Parathyroid adenoma (tissue), 2 donors: Measurements from ENCODE around the gene RAPGEF1.

Experiments used
- H2AFZ ChIP-seq: fragments of 300-600 bp; sonication (generic); one replicate; pipeline ENCODE4 v1.7.0; 2017; ENCODE audit warnings: antibody characterized with exemption, mild to moderate bottlenecking
- H3K27ac ChIP-seq: fragments of 300-600 bp; sonication (generic); one replicate; pipeline ENCODE4 v1.7.0; 2017
- H3K27me3 ChIP-seq: fragments of 300-600 bp; sonication (generic); one replicate; pipeline ENCODE4 v1.7.0; 2017; ENCODE audit warnings: low read length; ENCODE audit not compliant: control insufficient read depth, insufficient read depth
- H3K36me3 ChIP-seq: fragments of 300-600 bp; sonication (generic); one replicate; pipeline ENCODE4 v1.7.0; 2017; ENCODE audit warnings: low read length; ENCODE audit not compliant: control insufficient read depth, insufficient read depth
- H3K4me1 ChIP-seq: fragments of 300-600 bp; sonication (generic); one replicate; pipeline ENCODE4 v1.7.0; 2017; ENCODE audit warnings: control low read depth
- H3K4me2 ChIP-seq: fragments of 300-600 bp; sonication (generic); one replicate; pipeline ENCODE4 v1.7.0; 2017; ENCODE audit warnings: low read length
- H3K4me3 ChIP-seq: fragments of 300-600 bp; sonication (generic); one replicate; pipeline ENCODE4 v1.7.0; 2017; ENCODE audit warnings: low read depth, low read length
- H3K79me2 ChIP-seq: fragments of 300-600 bp; sonication (generic); one replicate; pipeline ENCODE4 v1.7.0; 2017; ENCODE audit warnings: control low read depth
- H3K9ac ChIP-seq: fragments of 300-600 bp; sonication (generic); one replicate; pipeline ENCODE4 v1.7.0; 2017; ENCODE audit warnings: mild to moderate bottlenecking
- H3K9me3 ChIP-seq: fragments of 300-600 bp; sonication (generic); one replicate; pipeline ENCODE4 v1.7.0; 2017; ENCODE audit warnings: low read length; ENCODE audit not compliant: control insufficient read depth
- CTCF ChIP-seq: fragments of 300-600 bp; sonication (generic); IDR thresholded peaks from one replicate; pipeline ENCODE4 v1.7.0; 2017; ENCODE audit warnings: antibody characterized with exemption, mild to moderate bottlenecking
- donor health status: primary hyperparathyroidism.

Gene RAPGEF1

GRCh38 chr9:131701789-131702337 is 38.0 kb downstream of the RAPGEF1 start:
- Histone ChIP-seq H3K79me2 (peaks cover 6% of the 10 kb centered on the region), H3K9me3 (no peaks in the 10 kb centered on the region), H2AFZ (no peak overlapping the region), H3K36me3 (no peaks in the 10 kb centered on the region), H3K4me1 (peaks cover 22% of the 10 kb centered on the region), H3K4me3 (no peak overlapping the region), H3K9ac (no peak overlapping the region), H3K4me2 (no peak overlapping the region), H3K27me3 (no peaks in the 10 kb centered on the region), H3K27ac (no peak overlapping the region)
- TF ChIP-seq CTCF: no peak

- no peak overlapping the region for H3K4me3 ChIP-seq
- no peak for TF ChIP-seq CTCF
- peaks cover 25% of the 10 kb centered on the region for H3K4me1 ChIP-seq
- H3K9me3 ChIP-seq: no peaks in the 10 kb centered on the region
- H3K27ac ChIP-seq: no peak overlapping the region
- H3K27me3 ChIP-seq: no peaks in the 10 kb centered on the region
- H3K79me2 ChIP-seq: peaks cover 6% of the 10 kb centered on the region
- no peaks in the 10 kb centered on the region for H3K36me3 ChIP-seq
- H3K9ac ChIP-seq: no peak overlapping the region
- no peak overlapping the region for H2AFZ ChIP-seq
- no peak overlapping the region for H3K4me2 ChIP-seq
Measured at GRCh38 chr9:131701436-131701781, 38.5 kb downstream of the RAPGEF1 start.

- no peak overlapping the region for H3K9ac ChIP-seq
- H3K79me2 ChIP-seq: peaks cover 6% of the 10 kb centered on the region
- no peak overlapping the region for H3K4me2 ChIP-seq
- no peak for TF ChIP-seq CTCF
- H3K27me3 ChIP-seq: no peaks in the 10 kb centered on the region
- no peaks in the 10 kb centered on the region for H3K9me3 ChIP-seq
- H3K4me1 ChIP-seq: peaks cover 25% of the 10 kb centered on the region
- H3K36me3 ChIP-seq: no peaks in the 10 kb centered on the region
- H3K4me3 ChIP-seq: no peak overlapping the region
- H3K27ac ChIP-seq: peak overlapping the region; percentile 20
- H2AFZ ChIP-seq: no peak overlapping the region
Measured at GRCh38 chr9:131700765-131701435, 39.0 kb downstream of the RAPGEF1 start.

DNA sequence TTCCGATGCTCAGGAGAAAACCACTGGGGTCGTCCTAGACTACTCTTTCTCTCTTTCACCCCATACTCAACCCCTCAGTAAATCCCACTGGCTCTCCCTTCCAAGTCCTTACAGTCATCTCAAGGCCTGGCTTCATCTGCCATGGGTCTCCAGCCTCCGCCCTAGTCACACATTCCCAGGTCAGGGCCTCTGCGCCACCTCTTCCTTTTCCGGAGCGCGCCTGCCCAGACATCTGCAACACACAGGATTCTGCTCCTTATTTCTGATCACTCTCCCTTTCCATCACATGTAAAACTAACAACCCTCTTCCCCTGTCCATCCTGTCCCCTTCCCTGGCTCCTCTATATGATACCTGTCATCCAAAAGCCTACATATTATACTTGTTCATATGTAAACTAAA is 39.8 kb downstream of the RAPGEF1 start:
- Histone ChIP-seq H3K4me3 (no peak overlapping the region), H3K27ac (peak overlapping the region; percentile 20), H3K36me3 (no peaks in the 10 kb centered on the region), H3K9me3 (no peaks in the 10 kb centered on the region), H3K4me1 (peaks cover 20% of the 10 kb centered on the region), H2AFZ (no peak overlapping the region), H3K79me2 (peaks cover 6% of the 10 kb centered on the region), H3K9ac (no peak overlapping the region), H3K4me2 (no peak overlapping the region), H3K27me3 (no peaks in the 10 kb centered on the region)
- TF ChIP-seq CTCF: no peak

DNA sequence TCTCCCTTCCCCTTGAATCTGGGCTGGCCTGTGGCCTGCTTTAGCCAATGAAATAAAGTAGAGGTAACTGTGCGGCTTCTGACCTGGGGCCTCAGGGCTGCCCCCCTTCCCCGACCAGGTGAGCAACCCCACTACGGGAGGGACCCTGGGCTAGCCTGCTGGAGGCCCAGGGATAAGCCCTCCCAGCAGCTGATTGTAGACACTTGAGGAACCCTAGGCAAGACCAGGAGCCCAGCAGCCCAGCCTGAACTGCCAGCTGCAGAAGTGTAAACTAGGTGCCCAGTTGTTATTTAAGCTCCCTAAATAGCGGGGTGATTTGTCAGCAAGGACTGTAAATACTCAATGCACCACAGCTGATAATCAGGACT is 41.3 kb downstream of the RAPGEF1 start:
- no peak for TF ChIP-seq CTCF
- no peak overlapping the region for H3K9ac ChIP-seq
- no peaks in the 10 kb centered on the region for H3K9me3 ChIP-seq
- H3K4me1 ChIP-seq: peaks cover 20% of the 10 kb centered on the region
- H3K79me2 ChIP-seq: peaks cover 8% of the 10 kb centered on the region
- no peaks in the 10 kb centered on the region for H3K36me3 ChIP-seq
- no peak overlapping the region for H3K4me2 ChIP-seq
- H3K4me3 ChIP-seq: no peak overlapping the region
- no peak overlapping the region for H2AFZ ChIP-seq
- H3K27me3 ChIP-seq: no peaks in the 10 kb centered on the region
- peak overlapping the region; percentile 73 for H3K27ac ChIP-seq
